Measurements from ENCODE around the gene BTBD9. TPM values are rescaled to one million over a fixed set of nuclear protein-coding genes. Genes with fewer than 3 reads are reported as not detected.

BTBD9 gene
- total RNA-seq, 4 donors from 2014 or later: 11.7 to 17.7 (median 14.1) TPM

- TF ChIP-seq CTCF (IDR thresholded peaks at IDR 0.05; ENCODE audit: low read depth): no peak
These were observed 441.5 kb downstream of the BTBD9 start for GRCh38 chr6:38198219-38198618.

- TF ChIP-seq CTCF (IDR thresholded peaks at IDR 0.05; ENCODE audit: low read depth): no peak
These were observed 444.6 kb downstream of the BTBD9 start for GRCh38 chr6:38195113-38195635.

- TF ChIP-seq CTCF (IDR thresholded peaks at IDR 0.05; ENCODE audit: low read depth): no peak
These were observed 445.1 kb downstream of the BTBD9 start for GRCh38 chr6:38194589-38194988.

GRCh38 chr6:38194282-38194572 is 445.5 kb downstream of the BTBD9 start:
- no peak for TF ChIP-seq CTCF (IDR thresholded peaks at IDR 0.05; ENCODE audit: low read depth)

GRCh38 chr6:38193481-38194281 is 446.0 kb downstream of the BTBD9 start:
- TF ChIP-seq CTCF (IDR thresholded peaks at IDR 0.05; ENCODE audit: low read depth): no peak

GRCh38 chr6:38193051-38193450 is 446.7 kb downstream of the BTBD9 start:
- no peak for TF ChIP-seq CTCF (IDR thresholded peaks at IDR 0.05; ENCODE audit: low read depth)

- no peak for TF ChIP-seq CTCF (IDR thresholded peaks at IDR 0.05; ENCODE audit: low read depth)
These were observed 447.2 kb downstream of the BTBD9 start for GRCh38 chr6:38192487-38192886.
